HG03159 (cell line): ENCODE data around the gene C10orf88.
"Not testable (repeated sequence)": the region's sequence is repeated elsewhere in the genome, so short reads cannot be mapped to it uniquely, and the experiment has no call there.

ENCODE experiments used
- ATAC-seq: cut with Tn5 transposase; IDR thresholded peaks from one replicate; pipeline ENCODE4 v1.9.1; 2021; ENCODE audit warnings: mild to moderate bottlenecking, moderate library complexity; ENCODE audit not compliant: unreplicated experiment

C10orf88 gene

DNA sequence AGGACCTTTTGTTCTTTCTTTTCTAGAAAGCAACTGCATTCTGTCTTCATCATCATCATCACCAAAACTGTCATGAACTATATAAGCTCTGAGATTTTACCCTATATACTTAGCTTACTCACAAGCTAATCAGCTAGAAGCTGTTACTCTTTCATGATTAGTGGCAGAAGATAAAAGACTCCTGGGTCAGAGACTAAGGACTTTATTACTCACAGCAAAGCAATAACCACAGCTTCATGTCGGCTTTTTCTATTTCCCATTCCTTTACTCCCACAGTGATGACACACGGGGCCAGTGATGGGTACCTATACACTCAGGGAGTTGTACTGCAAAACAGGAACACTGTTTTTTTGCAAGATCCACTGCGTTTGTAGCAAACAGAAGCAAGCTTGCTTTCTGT, 8.4 kb upstream of the C10orf88 start:
- ATAC-seq: no peak

DNA sequence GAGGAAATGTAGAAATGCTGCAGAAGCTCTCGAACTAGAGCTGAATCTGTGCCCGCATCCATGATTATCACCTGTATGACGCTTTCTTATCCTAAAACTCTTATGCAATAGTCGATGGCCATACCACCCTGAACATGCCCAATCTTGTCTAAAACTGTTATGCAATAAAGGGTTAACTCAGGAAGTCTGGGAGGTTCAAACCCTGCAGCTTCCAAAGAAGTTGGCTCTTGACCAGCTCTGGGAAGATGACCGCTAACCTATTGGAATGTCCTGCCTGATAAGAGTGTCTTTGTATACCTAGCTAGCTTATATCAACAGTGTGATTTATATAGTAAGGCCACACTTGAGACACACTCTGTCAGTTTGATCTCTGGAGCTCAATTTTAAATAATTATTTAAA, 3.4 kb upstream of the C10orf88 start:
- ATAC-seq: no peak

DNA sequence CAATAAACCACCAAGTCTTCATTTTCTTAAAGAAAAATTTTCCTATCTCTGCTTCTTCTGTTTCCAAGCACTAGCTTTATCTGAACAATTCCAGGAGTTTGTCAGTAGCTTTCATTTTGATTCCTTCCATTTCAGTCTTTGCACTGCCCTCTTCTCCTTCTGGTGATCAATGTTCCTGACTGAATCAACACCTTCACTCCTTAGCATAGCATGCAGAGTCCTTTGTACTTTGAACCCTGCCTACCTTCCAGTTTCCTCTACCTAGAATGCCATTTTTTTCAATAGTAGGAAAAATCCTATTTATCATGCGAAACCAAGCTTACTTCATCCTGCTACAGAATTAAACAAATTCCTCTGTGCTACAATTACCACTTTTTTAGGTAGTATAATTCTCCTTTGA, 1.9 kb upstream of the C10orf88 start:
- ATAC-seq: no peak

DNA sequence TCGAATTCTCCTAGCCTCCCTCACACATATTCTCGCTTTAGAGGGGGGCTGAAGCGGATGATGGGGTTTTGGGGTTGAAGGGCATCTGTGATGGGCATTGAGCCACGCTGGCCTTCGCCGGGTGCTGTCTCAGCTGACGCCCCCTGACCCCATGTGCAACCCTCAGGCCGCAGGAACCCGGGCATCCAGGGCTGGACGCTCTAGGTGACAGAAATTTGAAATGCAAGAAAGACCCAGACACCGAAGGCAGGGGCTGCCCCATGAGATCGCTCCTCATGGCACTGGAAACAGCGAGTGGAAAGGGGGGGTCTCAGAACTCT, 664 bp upstream of the C10orf88 start:
- ATAC-seq: no peak

DNA sequence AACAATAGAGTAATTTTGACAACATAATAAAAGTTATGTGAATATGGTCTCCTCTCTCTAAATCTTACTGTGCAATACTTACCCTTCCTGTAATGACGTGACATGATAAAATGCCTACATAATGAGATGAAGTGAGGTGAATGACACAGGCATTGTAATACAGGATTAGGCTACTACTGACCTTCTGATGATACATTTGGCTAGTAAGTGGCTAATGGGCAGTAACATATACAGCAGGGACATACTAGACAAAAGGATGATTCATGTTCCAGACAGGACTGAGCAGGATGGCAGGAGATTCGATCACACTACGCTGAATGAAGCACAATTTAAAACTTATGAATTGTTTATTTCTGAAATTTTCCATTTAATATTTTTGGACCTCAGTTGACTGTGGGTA, 4.7 kb downstream of the C10orf88 start:
- ATAC-seq: no peak

- ATAC-seq: no peak
These were observed 14.0 kb downstream of the C10orf88 start for GRCh38 chr10:122939856-122940543.

GRCh38 chr10:122939133-122939855, 14.7 kb downstream of the C10orf88 start:
- ATAC-seq: no peak

- no peak for ATAC-seq
These were observed 22.7 kb downstream of the C10orf88 start for GRCh38 chr10:122931088-122931906.

DNA sequence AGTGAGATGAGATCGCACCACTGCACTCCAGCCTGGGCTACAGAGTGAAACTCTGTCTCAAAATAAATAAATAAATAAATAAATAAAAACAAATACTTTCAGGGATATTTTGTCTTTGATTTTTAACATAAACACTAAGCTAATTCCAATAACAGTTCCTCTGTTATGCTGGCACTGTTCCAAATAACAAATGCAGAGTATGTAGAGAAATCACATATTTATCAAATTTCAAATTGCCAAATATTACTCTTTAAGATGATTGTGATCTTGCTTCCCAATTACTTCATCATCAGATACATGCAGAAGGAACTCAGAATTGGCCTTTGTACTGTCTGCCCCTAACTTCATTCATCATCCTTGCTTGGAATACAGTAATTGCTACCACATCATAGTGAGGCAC, 23.9 kb downstream of the C10orf88 start:
- ATAC-seq: no peak

- no peak for ATAC-seq
These were observed 38.3 kb downstream of the C10orf88 start for GRCh38 chr10:122915700-122916099.

DNA sequence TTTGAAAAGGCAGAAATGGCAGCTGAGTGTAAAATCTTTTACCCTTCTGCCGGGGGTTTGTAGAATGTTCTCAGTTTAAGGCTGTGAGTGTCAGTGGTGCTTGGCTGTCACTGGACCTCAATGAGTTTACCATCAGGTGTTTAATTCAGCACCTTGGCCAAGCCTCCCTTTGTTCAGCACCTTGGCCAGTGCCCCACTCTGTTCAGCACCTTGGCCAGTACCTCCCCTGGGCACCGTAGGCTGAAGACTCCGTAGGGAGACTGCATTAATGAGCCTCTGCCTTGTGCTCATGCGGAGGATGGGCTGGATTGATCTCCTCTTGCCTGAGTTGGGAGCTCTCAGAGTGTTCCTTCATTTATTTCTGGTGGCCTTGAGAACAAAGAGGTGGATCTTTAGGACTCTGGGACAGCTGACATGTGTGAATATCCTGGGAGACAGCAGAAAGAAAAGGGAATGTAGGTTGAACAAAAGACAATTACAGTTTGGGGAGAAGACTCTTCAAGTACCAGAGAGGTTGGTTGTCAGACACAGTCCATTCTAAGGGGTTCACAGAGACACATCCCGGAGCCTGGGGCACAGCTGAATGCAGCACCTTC, 42.0 kb downstream of the C10orf88 start:
- ATAC-seq: no peak

DNA sequence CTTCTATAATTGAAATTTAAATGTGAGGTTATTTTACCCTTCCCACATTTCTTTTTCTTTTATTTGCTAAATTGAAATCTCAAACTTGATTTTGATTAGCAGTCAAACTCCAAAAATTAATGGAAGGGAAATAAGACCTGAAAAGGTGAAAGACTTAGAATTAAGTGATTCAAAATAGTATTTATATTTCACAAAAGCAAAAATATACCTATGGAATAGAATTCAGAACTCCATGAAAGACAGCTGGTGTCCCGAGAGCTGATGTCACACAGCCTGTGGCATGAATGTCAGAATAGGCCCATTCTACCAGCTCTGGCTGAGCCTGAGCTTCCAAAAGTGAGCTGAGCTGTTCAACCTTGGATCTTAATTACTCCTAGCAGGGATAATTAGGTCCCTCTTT, 43.7 kb downstream of the C10orf88 start, which contains the start of gene FAM24A:
FAM24A (plus strand) TSS at position 301 of the 400 bp plus-strand sequence. CDS start 1,025 bp downstream, outside the sequence.
- ATAC-seq: no peak

GRCh38 chr10:122903861-122904260, 50.2 kb downstream of the C10orf88 start:
- ATAC-seq: not testable (repeated sequence)

DNA sequence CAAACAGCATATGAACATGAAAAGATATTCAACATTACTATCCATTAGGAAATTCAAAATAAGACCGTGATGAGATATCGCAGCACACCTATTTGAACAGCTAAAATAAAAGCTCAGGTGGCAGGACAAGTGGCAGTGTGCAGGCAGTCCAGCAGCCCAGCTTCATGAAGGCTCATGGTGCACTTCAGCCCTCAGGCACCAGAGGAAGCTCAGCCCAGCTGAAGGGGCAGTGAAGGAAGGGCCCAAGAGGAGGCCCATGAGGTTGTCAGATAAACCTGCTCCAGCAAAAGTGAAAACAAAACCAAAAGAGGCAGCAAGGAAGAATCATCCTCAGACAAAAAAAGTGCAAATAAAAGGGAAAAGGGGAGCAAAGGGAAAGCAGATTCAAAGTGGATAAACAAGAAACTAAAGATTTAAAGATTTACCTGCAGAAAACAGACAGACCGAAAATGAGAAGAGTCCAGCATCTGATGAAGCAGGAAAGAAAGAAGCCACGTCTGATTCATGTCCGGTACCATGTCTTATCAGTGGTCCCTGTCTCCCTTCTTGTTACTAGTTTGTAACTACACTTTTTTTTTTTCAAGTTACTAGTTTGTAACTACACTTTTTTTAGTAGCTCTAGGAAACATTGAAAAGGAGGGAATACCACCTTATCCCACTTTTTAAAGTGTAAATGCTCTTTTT, 59.6 kb downstream of the C10orf88 start:
- no peak for ATAC-seq

DNA sequence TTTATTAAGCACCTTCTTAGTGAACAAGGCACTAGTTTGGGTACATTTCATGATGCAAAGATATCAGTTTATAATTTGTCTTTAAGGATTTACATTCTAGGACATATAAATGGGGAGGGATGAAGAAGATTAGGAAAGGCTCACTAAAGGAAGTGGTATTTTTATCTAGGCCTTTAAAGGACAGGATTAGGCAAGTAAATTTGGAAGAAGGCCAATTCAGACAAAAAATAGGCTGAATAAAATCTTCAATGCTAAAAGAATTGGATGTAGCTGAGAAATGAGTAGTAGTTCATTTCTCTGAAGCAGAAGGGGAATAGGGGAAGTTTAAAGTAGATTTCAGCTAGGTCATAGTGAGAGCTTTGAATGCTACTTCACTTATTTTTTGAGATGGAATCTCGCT, 69.9 kb downstream of the C10orf88 start:
- no peak for ATAC-seq

DNA sequence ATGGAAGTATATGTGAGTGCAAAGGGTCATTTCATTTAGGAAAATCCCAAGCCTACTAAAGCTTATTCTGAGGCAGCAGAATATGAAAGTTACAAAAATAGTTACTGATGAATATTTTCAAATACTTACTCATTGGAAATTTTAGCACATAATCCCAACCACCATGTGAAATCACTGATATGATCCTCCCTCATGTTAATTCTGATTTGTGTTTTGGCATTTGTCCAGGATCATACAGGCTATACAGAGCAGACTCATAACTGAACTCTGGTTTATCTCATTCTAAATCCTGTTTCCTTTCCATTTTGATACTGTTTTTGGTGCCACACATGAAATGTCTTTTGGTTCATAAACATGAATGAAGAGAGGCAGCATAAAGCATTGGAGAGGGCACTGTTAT, 71.3 kb downstream of the C10orf88 start:
- ATAC-seq: no peak
